NCI-H187 (cell line): ENCODE measurements around the gene IRAK1BP1.
"Not testable (repeated sequence)": the region's sequence is repeated elsewhere in the genome, so short reads cannot be mapped to it uniquely, and the experiment has no call there.

Experiments
- DNase-seq, 2 experiments: peaks; one replicate each; lab custom pipeline; 2025; lab: John Stamatoyannopoulos, UW

The IRAK1BP1 gene

DNA sequence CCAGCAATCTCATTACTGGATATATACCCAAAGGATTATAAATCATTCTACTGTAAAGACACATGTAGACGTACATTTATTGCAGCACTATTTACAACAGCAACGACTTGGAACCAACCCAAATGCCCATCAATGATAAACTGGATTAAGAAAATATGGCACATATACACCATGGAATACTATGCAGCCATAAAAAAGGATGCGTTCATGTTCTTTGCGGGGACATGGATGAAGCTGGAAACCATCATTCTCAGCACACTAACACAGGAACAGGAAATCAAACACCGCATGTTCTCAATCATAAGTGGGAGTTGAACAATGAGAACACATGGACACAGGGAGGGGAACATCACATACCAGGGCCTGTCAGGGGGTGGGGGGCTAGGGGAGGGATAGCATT is 22.6 kb downstream of the IRAK1BP1 start:
- DNase-seq, result not testable (repeated sequence)

DNA sequence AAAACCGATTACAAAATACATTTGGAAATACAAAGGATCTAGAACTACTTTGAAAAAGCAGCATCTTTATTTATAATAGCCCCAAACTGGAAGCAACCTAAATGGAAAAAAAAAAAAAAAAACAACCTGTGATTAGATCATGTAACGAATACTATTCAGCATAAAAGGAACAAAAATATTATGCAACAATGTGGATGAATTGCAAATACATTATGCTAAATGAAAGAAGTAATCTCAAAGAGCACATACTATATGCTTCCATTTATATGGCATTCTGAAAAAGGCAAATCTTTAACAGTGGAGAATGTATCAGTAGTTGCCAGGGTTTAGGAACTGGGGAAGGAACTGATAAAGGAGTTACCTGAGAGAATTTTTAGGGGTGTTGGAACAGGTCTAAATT is 28.9 kb downstream of the IRAK1BP1 start:
- DNase-seq, result no peak

DNA sequence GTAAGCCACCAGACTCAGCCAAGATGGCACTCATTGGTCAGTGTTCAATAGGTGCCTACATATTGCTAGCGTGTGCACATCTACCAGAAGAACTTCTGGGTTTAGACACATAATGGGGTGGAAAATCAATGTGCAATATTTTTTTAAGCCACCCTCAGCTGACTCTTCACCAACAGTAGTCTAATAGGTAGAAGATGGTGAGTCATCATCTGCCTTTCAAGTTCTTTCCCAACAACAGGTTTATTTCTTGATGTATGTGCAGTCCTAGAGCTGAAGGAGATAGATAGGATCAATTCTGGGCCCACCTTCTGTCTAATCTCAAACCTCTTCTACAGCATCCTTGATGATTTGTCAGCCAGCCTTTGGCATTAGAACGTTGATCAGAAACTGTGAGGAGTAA is 41.3 kb downstream of the IRAK1BP1 start:
- DNase-seq, result no peak

DNA sequence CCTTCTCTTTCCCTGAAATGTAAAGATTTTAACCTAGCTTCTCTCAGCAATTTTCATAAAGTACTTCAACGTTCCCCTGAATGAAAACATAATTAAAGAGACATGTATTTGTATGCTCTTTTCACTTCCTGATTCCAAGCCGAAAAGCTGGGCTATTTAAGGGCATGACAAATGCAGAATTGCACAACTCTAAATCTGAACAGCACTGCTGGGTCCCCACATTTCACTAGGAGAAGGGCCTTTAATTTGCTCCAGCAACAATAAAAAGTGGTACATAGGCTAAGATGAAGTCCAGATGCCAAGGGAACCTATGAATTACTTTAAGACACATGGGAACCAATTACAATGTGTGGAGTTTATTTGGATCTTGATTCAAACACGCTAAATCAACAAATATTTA is 42.0 kb downstream of the IRAK1BP1 start:
- no peak for DNase-seq

DNA sequence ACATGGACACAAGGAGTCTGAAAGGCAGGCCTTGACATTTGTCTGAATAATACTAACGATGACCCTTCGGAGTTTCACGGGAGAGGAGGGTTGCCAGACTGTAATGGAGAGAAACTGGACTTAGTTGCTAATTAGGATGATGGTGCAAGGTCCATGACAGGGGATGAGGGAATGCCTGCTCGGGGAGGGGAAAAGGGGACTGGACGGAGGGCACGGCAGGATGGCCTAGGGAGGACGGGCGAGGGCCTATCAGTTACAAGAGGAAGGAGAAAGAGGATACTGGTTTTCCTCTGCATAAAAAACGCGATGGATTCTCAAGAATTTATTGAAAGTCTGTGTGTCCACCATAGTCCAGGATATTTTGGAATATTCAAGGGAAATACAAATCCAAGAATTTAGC is 42.7 kb downstream of the IRAK1BP1 start:
- DNase-seq, result no peak

DNA sequence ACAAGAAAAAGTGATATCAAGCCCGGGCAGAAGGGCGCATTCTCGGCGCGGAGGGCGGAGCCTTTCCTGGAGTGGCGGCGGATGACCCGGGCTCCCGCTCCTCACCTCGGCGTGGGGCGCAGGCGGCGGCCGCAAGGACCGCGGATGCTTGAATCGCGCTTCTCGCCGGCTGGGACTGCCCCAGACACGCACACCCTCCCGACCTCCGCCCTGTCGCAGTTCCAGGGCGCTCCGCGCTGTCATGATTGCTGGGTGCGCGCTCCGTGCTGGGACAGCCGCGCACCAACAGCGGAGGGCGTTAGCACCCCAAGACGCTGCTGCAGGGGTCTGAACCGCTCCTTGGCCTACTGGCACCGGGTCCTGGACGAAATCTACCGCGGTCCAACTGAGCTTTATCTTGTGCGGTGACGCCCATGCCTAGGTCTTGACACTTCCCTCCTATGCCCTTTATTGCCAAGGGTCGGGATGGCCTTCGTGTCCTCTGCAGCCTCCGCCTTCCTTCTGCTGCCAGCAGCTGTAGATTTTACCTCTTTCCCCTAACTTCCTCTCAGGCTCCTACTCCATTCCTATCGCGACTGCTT is 43.3 kb downstream of the IRAK1BP1 start:
- no peak for DNase-seq

DNA sequence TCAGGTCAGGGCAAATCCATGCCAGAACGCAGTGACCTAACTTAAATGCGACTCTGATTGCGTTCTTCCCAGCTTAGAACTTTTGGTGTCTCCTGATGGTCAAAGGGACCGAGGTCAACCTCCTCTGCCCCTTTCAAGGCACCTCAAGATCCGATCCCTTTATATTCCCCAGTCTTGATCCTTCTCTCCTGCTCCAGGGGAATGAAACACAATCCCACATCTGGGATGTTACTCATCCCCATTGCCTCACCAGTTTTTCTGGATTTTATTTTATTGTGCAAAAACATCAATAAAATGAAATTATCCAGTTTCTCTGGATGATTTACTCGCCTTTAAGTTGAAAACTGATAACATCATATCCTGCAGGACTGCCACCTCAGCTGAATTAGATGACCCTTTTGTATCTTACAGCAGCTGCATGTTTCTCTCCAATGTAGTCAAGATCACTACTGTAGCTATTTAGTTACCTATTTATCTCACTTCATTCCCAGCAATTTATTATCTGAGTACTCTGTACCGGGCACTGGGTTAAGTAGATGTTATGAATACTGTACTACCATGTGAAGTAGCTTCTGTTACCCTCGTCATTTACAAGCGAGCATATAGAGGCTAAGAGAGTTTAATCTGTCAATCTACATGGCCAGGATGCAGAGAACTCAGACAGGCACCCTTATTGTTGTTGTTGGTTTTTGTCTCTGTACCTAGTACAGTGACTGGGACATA is 44.0 kb downstream of the IRAK1BP1 start:
- no peak for DNase-seq

DNA sequence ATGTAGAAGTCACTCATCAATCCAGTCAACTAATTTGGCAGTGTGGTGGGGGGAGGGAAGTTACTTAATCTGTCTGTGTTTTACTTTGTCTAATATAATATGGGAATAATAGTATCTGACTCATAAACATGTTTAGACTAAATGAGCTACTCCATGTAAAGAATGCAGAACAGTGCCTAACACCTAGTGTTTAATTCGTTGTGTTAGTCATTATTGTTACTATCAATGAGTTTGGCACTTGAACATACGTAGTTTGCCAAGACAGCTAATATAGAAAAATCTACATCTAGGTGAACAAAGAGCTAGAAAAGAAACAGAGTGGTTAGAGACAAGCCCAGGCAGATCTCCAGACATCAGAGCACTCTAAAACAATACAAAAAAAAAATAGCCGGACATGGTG is 49.1 kb downstream of the IRAK1BP1 start:
- no peak for DNase-seq

DNA sequence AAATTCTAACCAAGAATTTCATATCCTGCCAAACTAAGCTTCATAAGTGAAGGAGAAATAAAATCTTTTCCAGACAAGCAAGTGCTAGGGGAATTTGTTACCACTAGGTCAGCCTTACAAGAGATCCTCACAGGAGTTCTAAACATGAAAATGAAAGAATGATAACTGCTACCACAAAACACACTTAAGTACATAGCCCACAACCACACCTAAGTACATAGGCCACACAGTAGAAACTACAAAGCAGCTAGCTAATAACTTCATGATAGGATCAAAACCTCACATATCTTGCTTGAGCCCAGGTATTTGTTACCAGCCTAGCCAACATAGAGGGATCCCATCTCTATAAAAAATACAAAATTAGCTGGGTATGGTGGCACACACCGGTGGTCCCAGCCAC is 50.4 kb downstream of the IRAK1BP1 start:
- DNase-seq, result no peak

DNA sequence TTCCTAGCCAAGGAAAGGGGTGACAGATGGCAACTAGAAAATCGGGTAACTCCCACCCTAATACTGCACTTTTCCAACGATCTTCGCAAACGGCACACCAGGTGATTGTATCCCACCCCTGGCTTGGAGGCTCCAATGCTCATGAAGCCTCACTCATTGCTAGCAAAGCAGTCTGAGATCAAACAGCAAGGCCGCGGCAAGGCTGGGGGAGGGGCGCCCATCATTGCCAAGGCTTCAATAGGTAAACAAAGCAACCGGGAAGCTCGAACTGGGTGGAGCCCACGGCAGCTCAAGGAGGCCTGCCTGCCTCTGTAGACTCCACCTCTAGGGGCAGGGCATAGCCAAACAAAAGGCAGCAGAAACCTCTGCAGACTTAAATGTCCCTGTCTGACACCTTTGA is 53.8 kb downstream of the IRAK1BP1 start:
- not testable (repeated sequence) for DNase-seq

DNA sequence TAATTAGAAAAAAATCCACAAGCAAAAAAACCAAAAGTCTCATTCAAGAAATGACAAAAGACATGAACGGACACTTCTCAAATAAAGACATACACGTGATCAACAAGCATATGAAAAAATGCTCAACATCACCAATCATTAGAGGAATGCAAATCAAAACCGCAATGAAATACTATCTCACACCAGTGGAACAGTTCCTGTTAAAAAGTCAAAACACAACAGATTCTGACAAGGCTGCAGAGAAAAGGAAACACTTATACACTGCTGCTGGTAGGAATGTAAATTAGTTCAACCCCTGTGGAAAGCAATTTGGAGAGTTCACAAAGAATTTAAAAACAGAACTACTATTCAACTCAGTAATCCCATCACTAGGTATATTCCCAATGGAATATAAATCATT is 58.0 kb downstream of the IRAK1BP1 start:
- no peak for DNase-seq

DNA sequence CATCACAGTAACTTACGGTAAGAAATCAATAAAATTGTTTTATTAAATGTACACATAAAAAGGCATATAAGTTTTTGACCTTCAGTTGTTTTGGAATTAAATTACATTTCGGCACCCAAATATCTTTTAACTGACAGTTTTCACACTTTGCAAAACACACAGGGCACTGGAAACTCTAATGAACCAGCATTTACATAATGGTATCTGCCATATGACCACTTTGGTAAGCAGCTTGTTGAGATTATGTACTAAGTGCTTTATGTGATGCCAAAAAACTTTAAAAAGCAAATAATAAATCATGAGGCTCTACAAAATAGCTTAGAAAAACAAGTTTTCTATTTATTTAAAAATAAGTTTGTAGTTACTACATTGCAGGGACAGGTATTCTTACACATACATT is 68.2 kb downstream of the IRAK1BP1 start:
- no peak for DNase-seq

DNA sequence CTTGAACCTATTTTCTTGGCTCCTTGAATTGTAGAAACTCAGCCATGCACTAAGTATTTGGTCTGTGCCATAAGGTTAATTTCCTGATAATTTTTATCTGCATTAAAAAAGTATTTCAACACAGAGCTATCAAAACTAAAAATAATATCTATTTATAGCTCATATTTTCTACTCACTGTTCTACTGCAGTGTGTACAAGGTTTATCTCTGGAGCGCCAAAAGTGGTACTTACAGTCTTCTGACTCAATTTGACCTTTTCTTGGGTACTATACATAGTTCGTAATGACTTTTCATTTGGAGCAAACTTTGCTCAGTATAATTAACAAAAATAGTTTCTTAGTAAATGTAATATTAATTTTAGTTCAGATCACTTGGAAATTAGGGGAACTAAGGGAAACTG is 69.2 kb downstream of the IRAK1BP1 start:
- DNase-seq, result no peak

DNA sequence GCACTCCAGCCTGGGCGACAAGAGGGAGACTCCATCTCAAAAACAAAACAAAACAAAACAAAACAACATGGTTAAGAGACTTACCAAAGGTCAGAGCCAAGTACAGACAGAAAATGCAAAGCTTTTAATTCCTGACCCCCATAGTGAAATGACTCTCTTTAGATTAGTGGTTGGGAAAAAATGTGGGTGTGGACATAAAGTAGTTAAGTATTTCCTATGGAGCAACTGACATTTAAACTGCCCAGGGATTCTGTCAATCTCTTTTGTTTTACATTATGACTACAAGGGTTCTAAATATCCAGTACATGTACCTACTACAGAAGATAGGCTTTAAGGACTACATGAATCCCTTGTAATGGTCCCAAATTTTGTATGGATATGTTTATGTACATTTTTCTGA is 75.1 kb downstream of the IRAK1BP1 start:
- no peak for DNase-seq

DNA sequence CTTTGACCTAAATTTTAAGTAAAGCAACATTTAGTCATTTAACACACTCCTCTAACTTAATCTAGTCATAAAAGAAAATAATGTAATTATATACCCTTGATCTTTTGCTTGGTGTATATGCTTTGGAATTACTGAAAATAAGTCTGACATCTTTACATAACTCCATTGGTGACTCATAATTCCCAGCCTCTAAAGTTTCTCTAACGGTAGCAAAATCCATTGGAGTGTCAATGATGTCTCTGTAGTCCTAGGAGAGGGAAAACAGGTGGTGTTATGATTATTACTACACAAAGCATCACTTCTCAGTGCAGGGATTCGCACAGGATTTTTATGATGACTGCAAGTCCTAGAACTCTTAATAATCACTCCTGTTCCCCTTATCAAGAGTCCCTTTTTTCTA is 80.2 kb downstream of the IRAK1BP1 start:
- no peak for DNase-seq

DNA sequence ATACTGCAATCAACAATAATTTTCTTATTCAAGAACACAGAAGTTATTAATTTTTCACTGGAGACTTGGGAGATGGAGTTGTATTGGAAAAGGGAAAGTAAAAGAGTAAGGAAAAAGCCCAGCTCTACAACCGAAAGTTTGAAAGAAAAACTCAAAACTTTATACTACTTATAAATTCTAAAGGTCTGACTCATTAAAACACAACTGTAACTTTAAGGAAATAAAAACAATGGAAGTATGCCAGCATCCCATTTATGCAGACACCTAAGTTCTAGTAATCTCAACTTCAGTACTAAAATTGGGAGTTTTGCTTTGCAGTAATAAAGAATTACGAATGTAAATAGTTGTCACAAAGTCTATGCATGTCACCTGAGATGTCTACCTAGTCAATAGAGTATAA is 80.6 kb downstream of the IRAK1BP1 start:
- no peak for DNase-seq

DNA sequence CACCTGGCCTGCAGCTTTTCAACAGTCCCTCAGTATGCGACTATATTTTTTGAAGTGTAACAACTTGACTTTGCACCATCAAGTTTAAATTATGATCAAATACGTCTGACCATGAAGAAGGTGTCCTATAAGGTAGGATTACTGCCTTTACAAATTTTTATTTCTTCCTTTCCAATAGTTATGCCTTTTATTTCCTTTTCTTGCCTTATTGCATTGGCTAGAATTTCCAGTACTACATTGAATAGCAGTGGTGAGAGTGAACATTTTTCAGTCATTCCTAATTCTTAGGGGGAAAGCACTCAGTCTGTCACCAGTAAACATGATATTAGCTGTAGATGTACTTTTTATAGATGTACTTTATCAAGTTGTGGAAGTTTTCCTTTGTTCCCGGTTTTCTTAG is 81.4 kb downstream of the IRAK1BP1 start:
- no peak for DNase-seq

DNA sequence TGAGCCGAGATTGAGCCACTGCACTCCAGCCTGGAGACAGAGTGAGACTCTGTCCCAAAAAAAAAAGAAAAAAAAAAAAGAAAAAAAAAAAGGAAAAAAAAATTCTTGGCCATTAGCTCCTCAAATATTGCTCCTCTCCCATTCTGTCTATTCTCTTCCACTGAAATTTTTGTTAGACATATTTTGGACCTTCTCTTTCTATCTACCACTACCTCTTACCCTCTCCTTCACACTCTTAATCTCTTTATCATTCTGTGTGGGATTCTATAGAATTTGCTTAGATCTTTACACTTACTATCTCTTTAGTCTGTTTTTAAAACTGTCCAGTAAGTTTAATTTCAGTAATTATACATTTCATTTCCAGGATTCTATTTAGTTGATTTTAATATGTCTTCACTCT is 85.0 kb downstream of the IRAK1BP1 start:
- no peak for DNase-seq
